HepG2 (cell line): ENCODE results near the gene APOBEC3H. TPM values are rescaled to one million over a fixed set of nuclear protein-coding genes. Genes with fewer than 3 reads are reported as not detected.

Experiments used
- ATAC-seq: fragments of 200-7000 bp; cut with Tn5 transposase; 3 replicates; pipeline ENCODE4 v1.9.1; 2020; ENCODE audit warnings: mild to moderate bottlenecking, moderate library complexity
- BruUV-seq: library from RNA; stranded (reverse); fragments of 400-500 nt; replicated peaks from 2 replicates; lab custom pipeline; 2021; lab: Mats Ljungman, UMichigan
- CTCF ChIA-PET: fragments of 300-600 bp; formaldehyde crosslinking; extraction: SDS; loops from one replicate; lab custom pipeline; 2021; ENCODE audit warnings: low total read pairs, inconsistent platforms, low intra/inter-chr PET ratio; lab: Yijun Ruan, JAX
- POLR2A ChIA-PET: fragments of 350-600 bp; sonication (Branson Sonifier 250); formaldehyde crosslinking; loops from one replicate; lab custom pipeline; 2020; ENCODE audit warnings: antibody characterized with exemption, inconsistent platforms; lab: Yijun Ruan, JAX
- DNase-seq: peaks from one replicate; pipeline ENCODE4 v3.0.0-alpha.2; 2015; ENCODE audit warnings: low spot score
- FAIRE-seq: peaks from 3 replicates; lab custom pipeline; 2011; peaks lifted over from hg19 to GRCh38; lab: Jason Lieb, UNC
- H2AFZ ChIP-seq: one replicate; pipeline ENCODE4 v1.6.1; 2011; ENCODE audit warnings: low read length, inconsistent platforms
- H3K27ac ChIP-seq: fragments of 300-600 bp; 3 replicates; pipeline ENCODE4 v1.8.0; 2011; ENCODE audit warnings: mixed run types, mild to moderate bottlenecking, mixed read lengths, low read length, inconsistent platforms; ENCODE audit not compliant: insufficient read depth; ENCODE audit errors: extremely low read length
- H3K27me3 ChIP-seq, 2 experiments: fragments of 200-600 bp in 1 of 2; 2 replicates in 1 of 2; 3 replicates in 1 of 2; pipeline versions ENCODE4 v1.6.0 to v1.8.0; 2011; ENCODE audit warnings: low read length in 2 of 2, mild to moderate bottlenecking in 2 of 2, moderate library complexity in 2 of 2, inconsistent platforms in 1 of 2; ENCODE audit not compliant: insufficient read depth in 2 of 2, control insufficient read depth in 1 of 2
- H3K36me3 ChIP-seq, 2 experiments: fragments of 200-600 bp in 1 of 2; replicated peaks in 1 of 2; 2 replicates in 1 of 2; 3 replicates in 1 of 2; pipeline versions ENCODE4 v1.5.1 to v1.8.0; 2011; ENCODE audit warnings: low read length in 2 of 2, inconsistent platforms in 1 of 2; ENCODE audit not compliant: insufficient read depth in 2 of 2, control insufficient read depth in 1 of 2
- H3K4me1 ChIP-seq: 2 replicates; pipeline ENCODE4 v1.5.1; 2012; ENCODE audit warnings: low read length, inconsistent platforms; ENCODE audit not compliant: insufficient read depth
- H3K4me2 ChIP-seq: 2 replicates; pipeline ENCODE4 v1.6.0; 2011; ENCODE audit warnings: low read depth, low read length, inconsistent platforms
- H3K4me3 ChIP-seq, 3 experiments: fragments of 200-600 bp in 1 of 3; sonication (generic), shearing (Covaris generic) in 1 of 3; replicated peaks in 1 of 3; 2 replicates each; pipeline ENCODE4 v1.5.1; 2011 to 2016; ENCODE audit warnings: low read length in 3 of 3, inconsistent platforms in 2 of 3, low read depth in 2 of 3, mild to moderate bottlenecking in 2 of 3, control low read depth in 1 of 3, mixed read lengths in 1 of 3; ENCODE audit not compliant: insufficient read depth in 1 of 3
- H3K79me2 ChIP-seq: one replicate; pipeline ENCODE4 v1.6.1; 2011; ENCODE audit warnings: low read length, inconsistent platforms; ENCODE audit not compliant: insufficient read depth
- H3K9ac ChIP-seq: 2 replicates; pipeline ENCODE4 v1.6.0; 2011; ENCODE audit warnings: mild to moderate bottlenecking, low read depth, low read length, inconsistent platforms; ENCODE audit not compliant: insufficient read depth
- H3K9me3 ChIP-seq: 2 replicates; pipeline ENCODE4 v1.5.1; 2012; ENCODE audit warnings: mild to moderate bottlenecking, low read length
- H4K20me1 ChIP-seq: 2 replicates; pipeline ENCODE4 v1.6.0; 2011; ENCODE audit warnings: inconsistent platforms, mild to moderate bottlenecking, low read length, moderate library complexity; ENCODE audit not compliant: insufficient read depth
- CCAR2 ChIP-seq: fragments of 200-400 bp; formaldehyde crosslinking; optimal IDR thresholded peaks from 2 replicates; pipeline ENCODE3; 2018; ENCODE audit warnings: low read depth, mild to moderate bottlenecking, low read length, moderate library complexity
- MNT ChIP-seq: fragments of 450-650 bp; IDR thresholded peaks from 2 replicates; pipeline ENCODE4 v1.6.1; 2016
- ZMYM3 ChIP-seq: sonication (generic); formaldehyde crosslinking; IDR thresholded peaks from 2 replicates; pipeline ENCODE4 v1.5.1; 2020; ENCODE audit warnings: mild to moderate bottlenecking, missing genetic modification reagents
- ZNF414 ChIP-seq: sonication (generic); formaldehyde crosslinking; IDR thresholded peaks from 2 replicates; pipeline ENCODE4 v1.5.0; 2020; ENCODE audit warnings: missing genetic modification reagents
- ZNF629 ChIP-seq: sonication (generic); formaldehyde crosslinking; conservative IDR thresholded peaks from 2 replicates; pipeline ENCODE4 v1.5.0; 2020; ENCODE audit warnings: missing genetic modification reagents
- ZNF768 ChIP-seq: sonication (generic); formaldehyde crosslinking; IDR thresholded peaks from 2 replicates; pipeline ENCODE4 v1.4.0; 2020; ENCODE audit warnings: missing genetic modification reagents
- ZNF800 ChIP-seq: sonication (generic); formaldehyde crosslinking; IDR thresholded peaks from 2 replicates; pipeline ENCODE4 v1.4.0; 2020; ENCODE audit warnings: missing genetic modification reagents
- WGBS: methylation state at CpG from one replicate; pipeline ENCODE4 v1.1.6; 2017; ENCODE audit warnings: low lambda C conversion rate; 5-methylcytosine and 5-hydroxymethylcytosine counted together
- in situ Hi-C: cut with HindIII; loops from 2 replicates; pipeline ENCODE4 v1.10.0; 2017; ENCODE audit warnings: low pct_unique_long_range_greater_than_20kb; ENCODE audit not compliant: extremely low pct_ligation_motif_present
- intact Hi-C: fragments of 100-400 bp; cut with micrococcal nuclease; formaldehyde crosslinking; loops from one replicate; pipeline ENCODE4 v1.10.0; 2022; ENCODE audit not compliant: unreplicated experiment
- polyA plus RNA-seq, 8 experiments: library from polyadenylated mRNA; depleted of rRNA in 3 of 8; stranded (reverse) in 7 of 8; unstranded in 1 of 8; fragments of >200 nt; fragmentation: Illumina TruSeq in 4 of 8; extraction: Trizol in 4 of 8; gene quantifications; 2 replicates each; pipeline versions ENCODE4 v1.2.1 to v1.2.3, GENCODE V29; 2011 to 2016; ENCODE audit warnings: low read depth in 4 of 8, missing spikeins in 1 of 8, mixed read lengths in 1 of 8; ENCODE audit not compliant: insufficient read depth in 1 of 8
- total RNA-seq, 5 experiments: library from RNA; depleted of rRNA; stranded (reverse); fragments of >200 nt; fragmentation: Illumina TruSeq; extraction: Trizol; gene quantifications; 2 replicates each; pipeline ENCODE4 v1.2.3, GENCODE V29; 2016; ENCODE audit warnings: low read depth in 1 of 5

Gene APOBEC3H
- total and polyA plus RNA-seq, 2 of the 13 experiments (the other 11 are each of a cell fraction or from before 2014, with no cell fraction given), result 0.18 to 0.31 TPM

GRCh38 chr22:39146256-39147101 lies 49.4 kb downstream of the APOBEC3H start:
- ChIA-PET CTCF (no interaction called here), POLR2A (no interaction called here)
- in situ Hi-C loops (no loop called here), intact Hi-C loops (no loop called here)
- Histone ChIP-seq H3K4me3 (peak overlapping the region; percentile 53 to 93 (median 61)), H3K9ac (peak overlapping the region; percentile 61), H2AFZ (no peak overlapping the region), H3K4me1 (peaks cover 52% of the 10 kb centered on the region), H3K4me2 (peak overlapping the region; percentile 99), H3K36me3 (no peaks in the 10 kb centered on the region), H4K20me1 (no peaks in the 10 kb centered on the region), H3K9me3 (no peaks in the 10 kb centered on the region), H3K27ac (peak overlapping the region; percentile 11), H3K27me3 (peaks cover 1 to 17% of the 10 kb centered on the region in 2 experiments; a peak in 3 of 5 replicates), H3K79me2 (no peaks in the 10 kb centered on the region)
- 74% methylated on average over 2 of the region's 6 CpGs for WGBS
- ATAC-seq, result no peak
- TF ChIP-seq ZNF414 (CRISPR knock-in tag), result peak; percentile 65; the same call in 1 of the 2 replicates
- peak; percentile 75 for TF ChIP-seq ZNF629 (CRISPR knock-in tag)
- no peak for TF ChIP-seq MNT
- TF ChIP-seq CCAR2, result no peak
- 0 out of 2 replicates have a peak, but pooled peaks have one; percentile 30 for TF ChIP-seq ZNF800 (CRISPR knock-in tag)
- peak; percentile 97 for TF ChIP-seq ZNF768
- peak; percentile 83 for TF ChIP-seq ZMYM3
- no TSS peak for BruUV-seq
- no peak for DNase-seq
- FAIRE-seq, result no peak
